Suppressor macrophage treated with lipopolysaccharide for 1 hour (primary cell): Measurements from ENCODE around the gene FBXO7.

Source experiments
- DNase-seq, 3 donors: peaks; one replicate each; pipeline ENCODE4 v3.0.0-alpha.2; 2020 to 2022

Gene FBXO7

GRCh38 chr22:32492111-32492510 lies 17.5 kb downstream of the FBXO7 start:
- DNase-seq: no peak

GRCh38 chr22:32493551-32493950 lies 18.9 kb downstream of the FBXO7 start:
- DNase-seq: no peak

GRCh38 chr22:32494971-32495370 lies 20.4 kb downstream of the FBXO7 start:
- no peak for DNase-seq

- no peak for DNase-seq
These were observed 25.1 kb downstream of the FBXO7 start for GRCh38 chr22:32499666-32500065.

- DNase-seq: no peak
These were observed 27.5 kb downstream of the FBXO7 start for GRCh38 chr22:32501836-32502752.

- no peak for DNase-seq
These were observed 34.4 kb downstream of the FBXO7 start for GRCh38 chr22:32509045-32509444.

- no peak for DNase-seq
These were observed 36.7 kb downstream of the FBXO7 start for GRCh38 chr22:32511274-32511673.

- no peak for DNase-seq
These were observed 37.2 kb downstream of the FBXO7 start for GRCh38 chr22:32511776-32512175.

- no peak for DNase-seq
These were observed 37.8 kb downstream of the FBXO7 start for GRCh38 chr22:32512267-32512982.

GRCh38 chr22:32515084-32515483 lies 40.5 kb downstream of the FBXO7 start:
- no peak for DNase-seq

- DNase-seq: no peak
These were observed 42.9 kb downstream of the FBXO7 start for GRCh38 chr22:32517488-32517887.

GRCh38 chr22:32517921-32518320 lies 43.3 kb downstream of the FBXO7 start:
- DNase-seq: no peak

GRCh38 chr22:32518381-32518780 lies 43.8 kb downstream of the FBXO7 start:
- DNase-seq: no peak

- DNase-seq: peak in 1 of 3 donors; percentile 13
These were observed 44.2 kb downstream of the FBXO7 start for GRCh38 chr22:32518848-32519247.

- no peak for DNase-seq
These were observed 46.0 kb downstream of the FBXO7 start for GRCh38 chr22:32520612-32521011.

GRCh38 chr22:32522237-32522636 lies 47.6 kb downstream of the FBXO7 start:
- no peak for DNase-seq

GRCh38 chr22:32527756-32528155 lies 53.1 kb downstream of the FBXO7 start:
- DNase-seq: no peak

- DNase-seq: no peak
These were observed 53.7 kb downstream of the FBXO7 start for GRCh38 chr22:32528316-32528715.

GRCh38 chr22:32528984-32529982 lies 54.7 kb downstream of the FBXO7 start:
- DNase-seq: peak; percentile 87 to 88 (median 88)

GRCh38 chr22:32531228-32531627 lies 56.6 kb downstream of the FBXO7 start:
- DNase-seq: no peak

GRCh38 chr22:32531931-32532819 lies 57.6 kb downstream of the FBXO7 start:
- DNase-seq: peak; percentile 28 to 59 (median 37)

GRCh38 chr22:32532820-32533128 lies 58.2 kb downstream of the FBXO7 start:
- DNase-seq: no peak
